PFSK-1 (cell line): ENCODE results near the gene FAIM.

Experiments
- FOXP2 ChIP-seq: optimal IDR thresholded peaks from 2 replicates; pipeline ENCODE3; 2011; ENCODE audit warnings: borderline replicate concordance, control low read depth, inconsistent platforms; ENCODE audit not compliant: insufficient read depth; ENCODE audit errors: extremely low read length, extremely low read depth
- POLR2AphosphoS5 ChIP-seq: IDR thresholded peaks from 2 replicates; pipeline ENCODE4 v1.6.1; 2012; ENCODE audit warnings: low read depth, mild to moderate bottlenecking, control low read depth, low read length, moderate library complexity
- SIN3A ChIP-seq: IDR thresholded peaks from 2 replicates; pipeline ENCODE4 v1.6.1; 2012; ENCODE audit warnings: mild to moderate bottlenecking, low read length, moderate library complexity, borderline replicate concordance; ENCODE audit not compliant: insufficient read depth
- TAF1 ChIP-seq: IDR thresholded peaks from 2 replicates; pipeline ENCODE4 v1.6.1; 2012; ENCODE audit warnings: low read length, control low read depth, borderline replicate concordance; ENCODE audit not compliant: insufficient read depth
- TF ChIP-seq, protein P1 (sequence below), 2 experiments: IDR thresholded peaks; 2 replicates each; pipeline versions ENCODE4 v1.6.1 to v1.8.0; 2011 to 2012; ENCODE audit warnings: low read depth in 2 of 2, low read length in 2 of 2, control low read depth in 1 of 2, inconsistent platforms in 1 of 2, mild to moderate bottlenecking in 1 of 2, moderate library complexity in 1 of 2; ENCODE audit not compliant: insufficient read depth in 1 of 2

GRCh38 chr3:138629526-138629925, 21.0 kb downstream of the FAIM start:
- TF ChIP-seq SIN3A (no peak), POLR2AphosphoS5 (no peak), TAF1 (no peak), FOXP2 (no peak)
- TF ChIP-seq, protein P1, sequence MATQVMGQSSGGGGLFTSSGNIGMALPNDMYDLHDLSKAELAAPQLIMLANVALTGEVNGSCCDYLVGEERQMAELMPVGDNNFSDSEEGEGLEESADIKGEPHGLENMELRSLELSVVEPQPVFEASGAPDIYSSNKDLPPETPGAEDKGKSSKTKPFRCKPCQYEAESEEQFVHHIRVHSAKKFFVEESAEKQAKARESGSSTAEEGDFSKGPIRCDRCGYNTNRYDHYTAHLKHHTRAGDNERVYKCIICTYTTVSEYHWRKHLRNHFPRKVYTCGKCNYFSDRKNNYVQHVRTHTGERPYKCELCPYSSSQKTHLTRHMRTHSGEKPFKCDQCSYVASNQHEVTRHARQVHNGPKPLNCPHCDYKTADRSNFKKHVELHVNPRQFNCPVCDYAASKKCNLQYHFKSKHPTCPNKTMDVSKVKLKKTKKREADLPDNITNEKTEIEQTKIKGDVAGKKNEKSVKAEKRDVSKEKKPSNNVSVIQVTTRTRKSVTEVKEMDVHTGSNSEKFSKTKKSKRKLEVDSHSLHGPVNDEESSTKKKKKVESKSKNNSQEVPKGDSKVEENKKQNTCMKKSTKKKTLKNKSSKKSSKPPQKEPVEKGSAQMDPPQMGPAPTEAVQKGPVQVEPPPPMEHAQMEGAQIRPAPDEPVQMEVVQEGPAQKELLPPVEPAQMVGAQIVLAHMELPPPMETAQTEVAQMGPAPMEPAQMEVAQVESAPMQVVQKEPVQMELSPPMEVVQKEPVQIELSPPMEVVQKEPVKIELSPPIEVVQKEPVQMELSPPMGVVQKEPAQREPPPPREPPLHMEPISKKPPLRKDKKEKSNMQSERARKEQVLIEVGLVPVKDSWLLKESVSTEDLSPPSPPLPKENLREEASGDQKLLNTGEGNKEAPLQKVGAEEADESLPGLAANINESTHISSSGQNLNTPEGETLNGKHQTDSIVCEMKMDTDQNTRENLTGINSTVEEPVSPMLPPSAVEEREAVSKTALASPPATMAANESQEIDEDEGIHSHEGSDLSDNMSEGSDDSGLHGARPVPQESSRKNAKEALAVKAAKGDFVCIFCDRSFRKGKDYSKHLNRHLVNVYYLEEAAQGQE (IDR thresholded peaks at IDR 0.05; ENCODE audit: insufficient read depth in 1 of 2, low read depth in 2 of 2, low read length in 2 of 2) = no peak
